Measurements from ENCODE around the gene LRMDA.

GRCh38 chr10:76382381-76382851 is 951.0 kb downstream of the LRMDA start:
- TF ChIP-seq CTCF (IDR thresholded peaks at IDR 0.05 in 2 of 3, conservative IDR thresholded peaks at IDR 0.05 in 1 of 3; ENCODE audit: borderline replicate concordance in 1 of 3, insufficient read depth in 1 of 3, low read depth in 2 of 3, low read length in 2 of 3) (no peak), ATF3 (IDR thresholded peaks at IDR 0.05) (no peak), YY1 (IDR thresholded peaks at IDR 0.05; ENCODE audit: extremely low read depth, insufficient replicate concordance, low read depth, low read length) (no peak), SIN3A (IDR thresholded peaks at IDR 0.05; ENCODE audit: low read depth) (no peak), RAD21 (IDR thresholded peaks at IDR 0.05; ENCODE audit: low read depth) (no peak), EZH2phosphoT487 (IDR thresholded peaks at IDR 0.05; ENCODE audit: borderline replicate concordance) (no peak), POLR2A (IDR thresholded peaks at IDR 0.05; ENCODE audit: borderline replicate concordance, extremely low read depth, insufficient read depth, insufficient read length) (no peak), EGR1 (IDR thresholded peaks at IDR 0.05; ENCODE audit: low read depth) (no peak), EZH2 (IDR thresholded peaks at IDR 0.05) (no peak), REST (IDR thresholded peaks at IDR 0.05; ENCODE audit: low read depth) (no peak), ZNF274 (IDR thresholded peaks at IDR 0.05; ENCODE audit: low read depth, low read length) (no peak), MAX (IDR thresholded peaks at IDR 0.05) (no peak), ZFX (IDR thresholded peaks at IDR 0.05) (no peak)

Data from HCT116 (cell line).